Esophagus muscularis mucosa (tissue), 4 donors: ENCODE data around the gene CPB2.

Experiments used
- CTCF ChIP-seq, 3 experiments: fragments of 200-600 bp in 2 of 3; fragments of 450-650 bp in 1 of 3; sonication (generic) in 2 of 3; IDR thresholded peaks; one replicate each; pipeline ENCODE4 v1.5.1; 2017 to 2019; ENCODE audit warnings: antibody characterized with exemption in 3 of 3, mild to moderate bottlenecking in 2 of 3, moderate library complexity in 1 of 3
- EP300 ChIP-seq: sonication (generic); formaldehyde crosslinking; IDR thresholded peaks from one replicate; pipeline ENCODE4 v1.6.1; 2017; ENCODE audit warnings: antibody characterized with exemption
- POLR2A ChIP-seq: fragments of 450-650 bp; IDR thresholded peaks from one replicate; pipeline ENCODE4 v1.6.1; 2017; ENCODE audit warnings: antibody characterized with exemption, moderate library complexity, mild to moderate bottlenecking, low read depth
- POLR2AphosphoS5 ChIP-seq, 2 donors: sonication (generic); formaldehyde crosslinking; IDR thresholded peaks; one replicate each; pipeline ENCODE4 v1.6.1; 2017; ENCODE audit warnings: antibody characterized with exemption in 2 of 2

GRCh38 chr13:46038296-46038695 lies 66.5 kb downstream of the CPB2 start:
- no peak for TF ChIP-seq CTCF (IDR thresholded peaks at IDR 0.05)
- no peak for TF ChIP-seq POLR2A
- no peak for TF ChIP-seq POLR2AphosphoS5 (IDR thresholded peaks at IDR 0.05)
- no peak for TF ChIP-seq EP300
